ENCODE measurements around the gene VPS37B.

VPS37B gene

DNA sequence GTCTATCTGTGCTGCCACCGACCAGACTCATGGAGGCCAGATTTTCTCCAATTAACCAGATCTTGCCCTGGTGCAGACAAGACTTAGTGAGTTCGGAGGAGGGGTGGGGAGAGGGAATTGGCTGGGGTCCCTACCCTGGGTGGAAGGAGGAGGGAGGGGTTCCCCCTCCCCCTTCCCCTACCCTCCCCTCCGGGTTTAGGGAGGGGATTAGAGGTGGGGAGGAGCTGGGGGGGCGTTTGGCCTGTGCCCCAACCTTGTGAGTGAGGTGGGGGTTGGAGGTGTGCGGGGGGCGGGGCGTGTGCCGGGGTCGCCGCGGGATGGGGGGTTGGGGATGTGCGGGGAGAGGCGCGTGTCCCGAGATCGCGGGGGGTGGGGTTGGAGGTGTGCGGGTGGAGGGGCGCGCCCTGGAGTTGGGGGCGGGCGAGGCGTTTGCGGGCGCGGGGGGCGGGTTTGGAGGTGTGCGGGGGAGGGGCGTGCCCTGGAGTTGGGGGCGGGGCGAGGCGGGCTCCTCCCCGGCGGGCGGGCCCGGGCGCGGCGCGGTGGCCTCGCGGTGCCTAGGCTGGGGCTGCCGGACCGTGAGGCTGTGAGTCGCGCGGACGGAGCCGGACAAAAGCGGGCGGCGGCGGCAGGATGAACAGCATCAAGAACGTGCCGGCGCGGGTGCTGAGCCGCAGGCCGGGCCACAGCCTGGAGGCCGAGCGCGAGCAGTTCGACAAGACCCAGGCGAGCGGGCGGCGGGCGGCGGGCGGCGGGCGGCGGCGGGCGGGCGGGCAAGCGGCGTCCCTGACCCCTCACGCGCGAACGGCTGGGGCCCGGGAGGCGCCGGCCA, 60.8 kb downstream of the VPS37B start, which contains the start of gene HIP1R:
HIP1R (plus strand) TSS at position 537 of the 829 bp plus-strand sequence; CDS start at position 631, 94 bp downstream.
- Histone ChIP-seq H3K27me3 (no peaks in the 10 kb centered on the region), H3K4me3 (peak within 1 kb of the TSS; percentile 81 to 91), H3K9me3 (no peaks in the 10 kb centered on the region), H3K36me3 (no peaks in the 10 kb centered on the region), H3K27ac (peak within 1 kb of the TSS; percentile 67 to 77), H3K4me1 (peaks cover 0 to 13% (median 5%) of the 10 kb centered on the region in 4 donors)
- TF ChIP-seq, protein P1, sequence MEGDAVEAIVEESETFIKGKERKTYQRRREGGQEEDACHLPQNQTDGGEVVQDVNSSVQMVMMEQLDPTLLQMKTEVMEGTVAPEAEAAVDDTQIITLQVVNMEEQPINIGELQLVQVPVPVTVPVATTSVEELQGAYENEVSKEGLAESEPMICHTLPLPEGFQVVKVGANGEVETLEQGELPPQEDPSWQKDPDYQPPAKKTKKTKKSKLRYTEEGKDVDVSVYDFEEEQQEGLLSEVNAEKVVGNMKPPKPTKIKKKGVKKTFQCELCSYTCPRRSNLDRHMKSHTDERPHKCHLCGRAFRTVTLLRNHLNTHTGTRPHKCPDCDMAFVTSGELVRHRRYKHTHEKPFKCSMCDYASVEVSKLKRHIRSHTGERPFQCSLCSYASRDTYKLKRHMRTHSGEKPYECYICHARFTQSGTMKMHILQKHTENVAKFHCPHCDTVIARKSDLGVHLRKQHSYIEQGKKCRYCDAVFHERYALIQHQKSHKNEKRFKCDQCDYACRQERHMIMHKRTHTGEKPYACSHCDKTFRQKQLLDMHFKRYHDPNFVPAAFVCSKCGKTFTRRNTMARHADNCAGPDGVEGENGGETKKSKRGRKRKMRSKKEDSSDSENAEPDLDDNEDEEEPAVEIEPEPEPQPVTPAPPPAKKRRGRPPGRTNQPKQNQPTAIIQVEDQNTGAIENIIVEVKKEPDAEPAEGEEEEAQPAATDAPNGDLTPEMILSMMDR (IDR thresholded peaks at IDR 0.05): no peak
- intact Hi-C loops (cut with DNase I; ENCODE audit: low total_unique reads): no loop called here
- DNase-seq: peak in 1 of 2 donors; percentile 69

DNA sequence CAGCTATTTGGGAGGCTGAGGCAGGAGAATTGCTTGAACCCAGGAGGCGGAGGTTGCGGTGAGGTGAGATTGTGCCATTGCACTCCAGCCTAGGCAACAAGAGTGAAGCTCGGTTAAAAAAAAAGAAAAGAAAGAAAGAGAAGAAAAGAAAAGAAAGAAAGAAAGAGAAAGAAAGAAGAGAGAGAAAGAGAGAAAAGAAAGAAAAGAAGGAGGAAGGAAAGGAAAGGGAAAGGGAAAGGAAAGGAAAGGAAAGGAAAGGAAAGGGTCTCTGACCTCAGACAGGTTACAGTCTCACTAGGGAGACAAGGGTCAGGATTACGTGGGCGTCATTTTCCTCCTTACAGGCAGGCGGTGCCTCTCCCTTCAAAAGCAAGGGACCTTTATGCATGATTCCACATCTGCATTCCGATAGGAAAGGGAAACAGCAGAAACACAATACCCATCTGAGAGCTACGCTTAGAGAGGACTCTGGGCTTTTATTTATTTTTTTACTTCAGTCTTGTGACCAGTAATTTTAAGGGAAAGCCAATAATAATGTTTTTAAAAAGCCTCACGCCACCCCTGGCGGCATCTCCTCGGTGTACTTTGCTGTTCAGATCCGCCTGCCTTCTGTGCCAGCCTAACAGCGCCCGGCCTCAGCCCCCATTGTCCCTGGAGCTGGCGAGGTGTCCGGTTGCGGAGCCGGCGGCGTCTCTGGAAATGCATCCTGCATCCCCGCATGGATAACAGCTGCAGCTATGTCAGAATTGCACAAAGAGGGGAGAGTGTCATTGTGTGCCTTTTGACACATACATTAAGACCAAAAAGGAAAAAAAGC, 61.6 kb downstream of the VPS37B start:
- H3K27me3 ChIP-seq: no peaks in the 10 kb centered on the region
- no peaks in the 10 kb centered on the region for H3K36me3 ChIP-seq
- H3K27ac ChIP-seq: peak overlapping the region; percentile 58 to 77
- no peaks in the 10 kb centered on the region for H3K9me3 ChIP-seq
- peaks cover 0 to 13% (median 3%) of the 10 kb centered on the region in 4 donors for H3K4me1 ChIP-seq
- peak overlapping the region; percentile 81 to 91 for H3K4me3 ChIP-seq
- TF ChIP-seq, protein P1 (IDR thresholded peaks at IDR 0.05): peak in 1 of 2 experiments; percentile 4
- DNase-seq: peak in 1 of 2 donors; percentile 75
- intact Hi-C loops (cut with DNase I; ENCODE audit: low total_unique reads): no loop called here

DNA sequence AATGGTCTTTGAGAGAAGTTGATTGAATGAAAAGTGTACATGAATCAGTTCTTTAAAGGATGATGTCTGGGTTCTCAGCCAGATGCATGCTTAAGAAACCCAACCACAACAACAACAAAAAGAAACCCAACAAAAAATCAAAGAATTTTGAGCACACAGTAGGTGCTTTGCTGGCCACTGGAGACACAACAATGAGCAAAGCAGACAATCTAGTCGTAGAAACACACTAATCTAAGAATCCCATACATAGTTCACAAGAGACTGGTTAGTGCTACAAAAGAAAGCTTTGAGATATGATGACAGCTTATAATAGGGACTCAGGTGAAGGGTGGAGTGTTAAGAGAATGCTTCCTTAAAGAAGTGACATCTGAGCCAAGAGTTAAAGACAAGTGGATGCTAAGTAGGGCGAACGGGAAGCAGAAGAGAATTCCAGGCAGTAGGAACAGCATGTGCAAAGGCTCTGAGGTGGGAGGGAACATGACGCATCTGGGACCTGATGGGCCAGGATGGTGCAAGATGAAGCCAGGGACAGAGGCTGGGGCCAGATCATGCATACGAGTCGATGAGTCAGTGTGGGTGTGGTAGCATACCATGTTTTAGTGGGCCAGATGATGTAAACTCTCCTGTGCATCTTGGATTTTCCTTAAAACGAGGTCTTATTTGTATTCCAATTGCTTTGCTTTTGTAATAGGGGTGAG, 65.3 kb downstream of the VPS37B start:
- H3K27ac ChIP-seq: no peak overlapping the region
- no peaks in the 10 kb centered on the region for H3K27me3 ChIP-seq
- H3K4me1 ChIP-seq: peaks cover 0 to 15% (median 7%) of the 10 kb centered on the region in 4 donors
- no peaks in the 10 kb centered on the region for H3K9me3 ChIP-seq
- no peaks in the 10 kb centered on the region for H3K36me3 ChIP-seq
- no peak overlapping the region for H3K4me3 ChIP-seq
- no peak for DNase-seq
- intact Hi-C loops (cut with DNase I; ENCODE audit: low total_unique reads): no loop called here
- TF ChIP-seq, protein P1 (IDR thresholded peaks at IDR 0.05): no peak

DNA sequence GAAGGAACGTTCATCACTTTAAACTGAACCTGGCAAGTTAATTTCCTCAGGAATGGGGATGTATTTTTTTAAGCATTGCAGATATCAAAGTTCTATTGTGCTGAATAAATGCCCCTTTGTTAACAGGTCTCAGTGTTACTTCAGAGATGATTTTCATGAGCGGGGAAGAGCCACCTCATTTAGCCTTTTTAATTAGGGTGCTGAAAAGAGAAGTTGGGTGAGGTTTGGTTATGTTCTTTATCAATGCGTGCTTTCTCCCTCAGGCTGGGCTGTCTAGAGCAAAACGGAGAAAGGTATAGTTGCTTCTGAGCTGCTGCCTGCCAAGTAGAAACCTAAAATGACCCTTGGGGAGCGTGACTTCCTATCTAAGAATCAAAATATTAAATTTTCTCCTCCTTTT, 68.7 kb downstream of the VPS37B start:
- no peak overlapping the region for H3K27ac ChIP-seq
- intact Hi-C loops (cut with DNase I; ENCODE audit: low total_unique reads): no loop called here
- H3K4me1 ChIP-seq: peaks cover 0 to 6% (median 4%) of the 10 kb centered on the region in 4 donors
- H3K4me3 ChIP-seq: no peak overlapping the region
- no peaks in the 10 kb centered on the region for H3K9me3 ChIP-seq
- H3K36me3 ChIP-seq: no peaks in the 10 kb centered on the region
- TF ChIP-seq, protein P1 (IDR thresholded peaks at IDR 0.05): no peak
- H3K27me3 ChIP-seq: no peaks in the 10 kb centered on the region
- DNase-seq: no peak
